Ishikawa (cell line): ENCODE data around the gene ASH1L.

Experiments
- CEBPB ChIP-seq: IDR thresholded peaks from 2 replicates; pipeline ENCODE4 v1.6.1; 2012
- CREB1 ChIP-seq: IDR thresholded peaks from 2 replicates; pipeline ENCODE4 v1.6.1; 2012; ENCODE audit warnings: low read depth
- EP300 ChIP-seq: IDR thresholded peaks from 2 replicates; pipeline ENCODE4 v1.6.1; 2012; ENCODE audit warnings: borderline replicate concordance
- FOXM1 ChIP-seq: IDR thresholded peaks from 2 replicates; pipeline ENCODE4 v1.6.1; 2012; ENCODE audit warnings: low read depth, borderline replicate concordance
- MAX ChIP-seq: IDR thresholded peaks from 2 replicates; pipeline ENCODE4 v1.6.1; 2012
- NFIC ChIP-seq: IDR thresholded peaks from 2 replicates; pipeline ENCODE4 v1.6.1; 2012
- RAD21 ChIP-seq: IDR thresholded peaks from 2 replicates; pipeline ENCODE4 v1.6.1; 2012; ENCODE audit warnings: low read depth
- REST ChIP-seq: IDR thresholded peaks from 2 replicates; pipeline ENCODE4 v1.6.1; 2012; ENCODE audit warnings: low read depth, mild to moderate bottlenecking
- TAF1 ChIP-seq: IDR thresholded peaks from 2 replicates; pipeline ENCODE4 v1.6.1; 2012; ENCODE audit warnings: low read depth, mild to moderate bottlenecking
- TCF12 ChIP-seq: IDR thresholded peaks from 2 replicates; pipeline ENCODE4 v1.6.1; 2012; ENCODE audit warnings: low read depth
- TEAD4 ChIP-seq: IDR thresholded peaks from 2 replicates; pipeline ENCODE4 v1.6.1; 2012
- USF1 ChIP-seq: IDR thresholded peaks from 2 replicates; pipeline ENCODE4 v1.6.1; 2012
- YY1 ChIP-seq: IDR thresholded peaks from 2 replicates; pipeline ENCODE4 v1.6.1; 2012; ENCODE audit warnings: low read depth
- ZBTB7A ChIP-seq: IDR thresholded peaks from 2 replicates; pipeline ENCODE4 v1.6.1; 2012; ENCODE audit warnings: low read depth

GRCh38 chr1:155473151-155473821 lies 89.3 kb downstream of the ASH1L start:
- TF ChIP-seq RAD21 (no peak), TCF12 (no peak), MAX (no peak), CEBPB (no peak), YY1 (no peak), REST (no peak), EP300 (no peak), CREB1 (no peak), USF1 (no peak), TEAD4 (no peak), FOXM1 (no peak), TAF1 (no peak), ZBTB7A (no peak), NFIC (no peak)
